GM12874 (cell line): ENCODE data around the gene PPP1R1B.

Experiments used
- TF ChIP-seq, protein P1 (sequence below): IDR thresholded peaks from 2 replicates; pipeline ENCODE4 v1.5.1; 2011; ENCODE audit warnings: low read depth, mild to moderate bottlenecking, control low read depth, low read length, moderate library complexity; ENCODE audit not compliant: insufficient read depth

Gene PPP1R1B

DNA sequence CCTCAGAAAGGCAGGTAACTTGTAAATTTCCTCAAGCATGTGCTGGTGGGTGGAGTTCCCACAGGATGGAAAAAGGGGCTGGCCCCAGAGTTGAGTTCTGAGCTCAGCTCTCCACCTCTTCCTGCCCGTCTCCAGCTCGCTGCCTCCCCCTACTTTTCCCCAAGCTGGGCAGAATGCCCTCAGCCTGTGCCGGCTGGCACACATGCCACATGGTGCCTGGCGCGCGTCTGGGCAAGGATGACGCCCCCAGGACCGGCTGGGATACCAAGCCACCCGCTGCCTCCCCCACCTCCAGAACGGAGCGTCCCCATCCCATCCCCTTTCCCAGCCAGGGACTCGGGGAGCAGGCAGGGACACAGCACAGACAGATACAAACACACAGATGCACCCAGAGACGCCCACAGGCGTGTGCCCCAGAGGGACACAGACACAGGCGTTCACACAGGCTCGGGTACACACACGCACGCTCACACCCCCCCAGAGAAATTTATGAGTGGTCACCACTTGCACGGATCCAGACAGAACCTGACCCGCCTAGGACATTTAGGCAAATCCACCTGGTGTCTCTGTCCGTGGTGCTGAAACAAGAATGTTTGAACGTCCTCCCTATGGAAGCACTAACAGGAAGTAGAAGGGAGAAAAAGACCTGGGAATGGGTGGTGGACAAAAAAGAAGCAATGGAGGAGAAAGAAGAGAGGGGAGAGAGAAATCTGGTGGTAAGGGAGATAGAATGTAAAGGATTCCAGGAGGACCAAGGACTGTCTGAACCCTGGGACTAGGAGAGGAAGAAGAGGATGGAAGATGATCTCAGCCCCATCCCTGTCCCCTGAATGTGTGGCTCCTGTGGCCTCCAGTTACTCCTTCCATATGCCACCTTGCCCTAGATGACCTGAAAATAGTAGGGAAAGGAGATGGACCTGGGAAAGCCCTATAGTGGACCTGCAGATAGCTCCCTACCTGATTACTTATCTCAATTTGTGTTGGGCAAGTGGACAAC is 34.5 kb upstream of the PPP1R1B start:
- TF ChIP-seq, protein P1, sequence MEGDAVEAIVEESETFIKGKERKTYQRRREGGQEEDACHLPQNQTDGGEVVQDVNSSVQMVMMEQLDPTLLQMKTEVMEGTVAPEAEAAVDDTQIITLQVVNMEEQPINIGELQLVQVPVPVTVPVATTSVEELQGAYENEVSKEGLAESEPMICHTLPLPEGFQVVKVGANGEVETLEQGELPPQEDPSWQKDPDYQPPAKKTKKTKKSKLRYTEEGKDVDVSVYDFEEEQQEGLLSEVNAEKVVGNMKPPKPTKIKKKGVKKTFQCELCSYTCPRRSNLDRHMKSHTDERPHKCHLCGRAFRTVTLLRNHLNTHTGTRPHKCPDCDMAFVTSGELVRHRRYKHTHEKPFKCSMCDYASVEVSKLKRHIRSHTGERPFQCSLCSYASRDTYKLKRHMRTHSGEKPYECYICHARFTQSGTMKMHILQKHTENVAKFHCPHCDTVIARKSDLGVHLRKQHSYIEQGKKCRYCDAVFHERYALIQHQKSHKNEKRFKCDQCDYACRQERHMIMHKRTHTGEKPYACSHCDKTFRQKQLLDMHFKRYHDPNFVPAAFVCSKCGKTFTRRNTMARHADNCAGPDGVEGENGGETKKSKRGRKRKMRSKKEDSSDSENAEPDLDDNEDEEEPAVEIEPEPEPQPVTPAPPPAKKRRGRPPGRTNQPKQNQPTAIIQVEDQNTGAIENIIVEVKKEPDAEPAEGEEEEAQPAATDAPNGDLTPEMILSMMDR: no peak

DNA sequence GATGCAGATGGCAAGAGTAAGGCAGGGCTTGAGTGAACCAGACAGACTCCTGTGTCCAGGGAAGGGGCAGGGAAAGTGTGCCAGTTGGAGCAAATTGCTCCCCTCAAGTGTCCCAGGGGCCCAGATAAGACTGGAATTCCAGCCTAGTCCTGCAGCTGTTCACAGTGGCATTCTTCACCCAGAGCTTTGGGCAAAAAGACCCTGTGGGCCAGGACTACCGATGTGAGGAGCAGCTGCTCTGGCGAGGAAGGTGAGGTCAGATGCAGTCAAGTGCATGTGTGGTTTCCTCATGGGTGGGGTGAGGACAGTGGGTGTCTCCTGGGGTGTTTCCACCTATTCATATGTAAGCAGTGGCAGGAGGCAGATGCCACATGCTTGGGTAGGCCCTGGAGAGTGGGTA is 33.4 kb upstream of the PPP1R1B start:
- TF ChIP-seq, protein P1: no peak

DNA sequence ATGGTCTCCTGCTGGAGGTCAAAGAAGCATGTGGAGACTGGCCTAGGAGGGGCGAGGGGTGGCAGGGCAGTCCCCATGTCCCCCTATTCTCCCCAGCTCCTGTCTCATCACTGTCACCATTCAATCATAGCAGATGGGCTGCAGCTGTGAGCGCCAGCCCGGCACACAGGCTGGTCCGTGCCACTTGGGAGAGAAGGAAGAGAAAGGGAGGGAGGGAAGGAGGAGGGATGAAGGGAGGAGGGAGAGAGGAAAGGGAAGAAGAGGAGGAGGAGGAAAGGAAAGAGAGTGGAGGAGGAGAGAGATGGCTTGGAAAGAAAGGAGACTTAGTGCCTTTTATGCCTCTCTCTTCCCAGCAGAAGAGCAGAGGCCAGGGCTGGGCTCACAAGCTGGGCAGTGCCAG is 31.5 kb upstream of the PPP1R1B start:
- TF ChIP-seq, protein P1: no peak

DNA sequence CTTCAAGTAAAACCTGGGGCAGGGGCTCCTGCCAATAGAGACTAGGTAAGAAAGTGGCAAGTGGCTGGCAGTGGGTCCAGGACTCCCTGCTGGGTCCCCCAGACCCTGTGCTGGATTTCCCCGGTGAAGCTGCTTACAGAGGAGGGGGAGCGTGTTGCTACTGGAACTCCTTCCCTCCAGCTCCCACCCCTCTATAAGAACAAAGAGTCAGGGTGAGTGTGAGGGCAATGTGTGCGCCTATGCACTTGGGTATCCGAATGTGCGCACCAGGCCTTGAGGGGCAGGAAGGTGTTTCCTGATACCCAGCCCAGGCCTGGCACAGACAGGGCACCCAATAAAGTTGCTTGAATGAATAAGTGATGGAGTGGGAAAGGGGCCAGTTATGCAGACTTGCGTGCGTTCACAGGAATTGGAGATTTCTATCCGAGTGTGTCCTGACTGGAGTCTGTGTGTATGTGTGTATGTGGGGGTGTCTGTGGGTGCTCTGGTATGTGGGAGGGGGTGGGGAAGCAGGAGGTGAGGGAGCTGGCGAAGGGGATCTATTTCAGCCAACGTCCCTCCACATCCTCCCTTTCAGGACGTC is 30.7 kb upstream of the PPP1R1B start:
- TF ChIP-seq, protein P1: no peak

DNA sequence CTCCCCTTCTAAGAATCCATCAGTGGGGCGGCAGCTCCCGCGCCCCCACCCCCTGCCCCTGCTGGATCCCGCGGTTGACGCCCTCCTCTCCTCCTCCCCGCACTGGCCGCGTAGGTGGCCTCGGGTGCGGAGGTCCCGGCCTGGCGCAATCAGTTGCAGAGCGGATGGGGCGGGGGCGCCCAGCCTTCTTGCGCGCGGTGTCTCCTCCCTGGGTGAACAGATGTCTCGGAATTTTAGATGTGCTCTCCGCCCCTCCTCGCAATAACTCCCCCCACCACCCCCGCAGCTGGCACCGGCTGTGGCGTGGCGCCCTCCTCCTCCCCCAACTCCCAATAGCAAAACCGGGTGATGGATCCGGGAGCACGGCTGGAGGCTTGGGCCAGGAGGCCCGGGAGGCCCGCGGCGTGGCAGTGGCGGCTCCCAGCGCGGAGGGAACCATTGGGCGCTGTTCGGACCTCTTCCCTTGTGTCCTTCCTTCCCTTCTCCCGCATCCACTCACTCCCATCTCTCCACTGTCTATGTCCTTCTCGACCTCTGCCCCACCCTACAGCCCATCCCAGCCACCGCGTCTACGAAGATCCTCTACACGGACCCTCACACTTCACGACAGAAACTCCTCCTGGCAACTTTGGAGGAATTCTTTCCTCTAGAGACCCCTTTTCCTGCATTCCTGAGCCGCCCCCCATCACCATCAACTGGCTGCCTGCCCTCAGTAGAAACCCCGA is 30.0 kb upstream of the PPP1R1B start:
- TF ChIP-seq, protein P1: no peak

DNA sequence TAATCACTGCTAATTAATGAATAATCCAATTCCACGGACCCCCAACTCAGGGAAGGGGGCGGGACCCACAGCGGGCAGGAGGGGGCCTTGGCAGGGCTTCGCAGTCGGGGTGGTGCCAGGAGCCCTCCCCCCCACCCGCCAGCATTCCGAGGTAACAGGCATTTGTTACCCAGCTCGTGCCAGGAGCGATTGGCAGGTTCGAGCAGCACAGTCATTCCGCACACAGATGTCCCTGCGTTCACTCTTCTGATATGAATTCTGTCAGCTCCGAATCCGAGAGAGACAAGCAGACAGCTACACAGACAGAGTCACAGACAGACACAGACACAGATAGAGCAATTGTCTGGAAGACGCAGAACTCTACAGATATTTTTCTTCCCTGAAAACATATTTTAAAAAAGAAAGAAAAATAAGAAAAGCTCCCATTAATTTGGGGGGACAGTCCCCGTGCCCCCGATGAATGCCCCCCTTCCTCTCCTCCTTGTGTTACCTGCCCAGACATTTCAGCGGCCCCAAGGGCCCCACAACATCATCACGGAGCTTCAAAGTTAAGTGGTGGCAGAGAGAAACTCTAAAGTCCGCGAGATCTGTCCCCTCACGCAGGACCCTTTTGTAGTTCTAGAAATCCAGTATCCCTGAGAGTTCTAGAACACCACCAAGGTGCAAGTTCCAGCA is 29.2 kb upstream of the PPP1R1B start:
- TF ChIP-seq, protein P1: no peak
